MG63 (cell line): ENCODE results near the gene FOXO6. TPM values are rescaled to one million over a fixed set of nuclear protein-coding genes. Genes with fewer than 3 reads are reported as not detected.

Source experiments
- DNase-seq: peaks from one replicate; pipeline ENCODE4 v3.0.0-alpha.2; 2020
- H3K27me3 ChIP-seq: fragments of 250-450 bp; sonication (Bioruptor Pico); 2 replicates; pipeline ENCODE4 v1.5.1; 2020; ENCODE audit warnings: mild to moderate bottlenecking, moderate library complexity
- H3K36me3 ChIP-seq: fragments of 250-450 bp; sonication (Bioruptor Pico); 2 replicates; pipeline ENCODE4 v1.5.1; 2020; ENCODE audit warnings: mild to moderate bottlenecking, moderate library complexity
- H3K4me3 ChIP-seq: fragments of 250-450 bp; sonication (Bioruptor Pico); 2 replicates; pipeline ENCODE4 v1.5.1; 2020; ENCODE audit warnings: mild to moderate bottlenecking, moderate library complexity
- H3K9me3 ChIP-seq: fragments of 250-450 bp; sonication (Bioruptor Pico); 2 replicates; pipeline ENCODE4 v1.5.1; 2020; ENCODE audit warnings: mild to moderate bottlenecking, moderate library complexity
- total RNA-seq: library from RNA; depleted of rRNA; stranded (reverse); fragments of >200 nt; shearing (Covaris generic); gene quantifications from 2 replicates; pipeline ENCODE4 v1.2.3, GENCODE V29; 2014; ENCODE audit warnings: low replicate concordance; rRNA removed

FOXO6 gene
- total RNA-seq, 1 experiment from 2014 or later = not detected

DNA sequence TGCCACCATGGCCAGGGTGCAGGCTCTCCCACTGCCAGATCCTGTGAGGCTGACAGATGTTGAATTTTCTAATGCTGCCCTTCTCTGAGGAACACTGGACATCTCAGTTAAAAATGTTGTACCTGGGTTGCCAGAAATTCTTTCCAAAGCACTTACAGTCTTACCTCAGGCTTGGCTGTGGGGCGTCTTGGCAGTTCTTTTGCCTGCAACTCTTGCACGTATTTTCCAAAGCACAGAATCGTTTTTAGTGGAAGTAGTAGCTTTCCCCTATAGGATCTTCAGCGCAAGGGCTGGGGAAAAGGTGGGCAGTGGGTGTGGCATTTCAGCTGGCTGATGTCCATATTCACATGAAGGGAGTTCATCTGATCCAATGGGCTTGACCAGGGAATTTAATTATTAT lies 69.3 kb downstream of the FOXO6 start:
- H3K4me3 ChIP-seq = no peak overlapping the region
- no peaks in the 10 kb centered on the region for H3K36me3 ChIP-seq
- H3K27me3 ChIP-seq = no peaks in the 10 kb centered on the region
- no peak for DNase-seq
- H3K9me3 ChIP-seq = no peaks in the 10 kb centered on the region

DNA sequence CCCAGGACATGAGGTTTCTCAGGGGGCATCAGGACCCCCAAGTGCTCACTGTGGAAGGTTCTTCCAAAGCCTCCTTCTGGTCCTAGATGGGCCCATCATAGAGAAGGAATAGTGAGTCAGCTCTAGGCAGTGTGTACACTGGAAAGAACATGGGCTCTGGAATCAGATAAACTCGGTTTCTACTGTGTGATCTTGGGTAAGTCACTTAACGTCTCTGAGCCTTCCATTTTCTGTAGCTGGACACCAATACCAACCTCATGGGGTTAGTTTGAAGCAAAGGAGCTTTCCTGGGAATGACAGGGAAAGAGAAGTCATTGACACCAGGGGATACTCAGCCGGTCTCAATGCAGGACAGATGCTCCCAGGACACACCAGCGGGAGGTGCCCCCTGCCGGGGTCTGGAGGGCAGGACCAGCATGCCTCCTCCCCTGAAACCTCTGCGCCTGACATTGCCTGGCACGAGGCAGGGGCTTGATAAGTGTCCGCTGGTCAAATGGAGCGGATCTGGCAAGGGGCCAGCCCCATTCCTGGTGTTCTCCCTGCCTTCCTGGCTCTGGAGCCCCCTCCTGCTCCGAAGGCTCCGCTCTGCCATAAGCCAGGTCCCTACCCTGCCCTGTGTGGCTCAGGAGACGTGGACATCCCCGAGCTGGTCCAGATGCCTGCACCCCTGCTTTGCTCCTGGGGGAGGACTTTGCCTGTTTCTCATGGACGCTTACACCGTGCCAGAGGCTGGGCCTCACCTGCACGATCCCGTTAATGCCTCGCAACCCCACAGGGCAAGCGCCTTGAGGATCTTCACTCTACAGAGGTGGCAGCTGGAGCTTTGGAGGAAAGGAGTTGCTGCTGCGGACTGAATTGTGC lies 70.5 kb downstream of the FOXO6 start:
- Histone ChIP-seq H3K4me3 (no peak overlapping the region), H3K27me3 (no peaks in the 10 kb centered on the region), H3K36me3 (no peaks in the 10 kb centered on the region), H3K9me3 (no peaks in the 10 kb centered on the region)
- no peak for DNase-seq

Other genes with a start within 250 kb of the FOXO6 start
- gene SCMH1, start 119.1 kb upstream of the FOXO6 start, total RNA-seq = 11.5 and 13.4 TPM in 2 replicates
- 3.0 and 4.7 TPM in 2 replicates for gene EDN2, start 123.2 kb downstream of the FOXO6 start, total RNA-seq